Stimulated activated CD4-positive, alpha-beta T cell treated with anti-CD3 and anti-CD28 coated beads, Interleukin-15, amount 100 ng/mL, for 1 hour (primary cell): ENCODE measurements around the gene GJA3.
A peak's percentile ranks its signal among the peaks of the same experiment; 100 is the strongest.
"Not testable (repeated sequence)": the region's sequence is repeated elsewhere in the genome, so short reads cannot be mapped to it uniquely, and the experiment has no call there.

Source experiments
- DNase-seq, 2 donors: peaks; one replicate each; pipeline ENCODE4 v3.0.0-alpha.2; 2020; ENCODE audit warnings: low read depth in 1 of 2, low spot score in 1 of 2

The GJA3 gene

DNA sequence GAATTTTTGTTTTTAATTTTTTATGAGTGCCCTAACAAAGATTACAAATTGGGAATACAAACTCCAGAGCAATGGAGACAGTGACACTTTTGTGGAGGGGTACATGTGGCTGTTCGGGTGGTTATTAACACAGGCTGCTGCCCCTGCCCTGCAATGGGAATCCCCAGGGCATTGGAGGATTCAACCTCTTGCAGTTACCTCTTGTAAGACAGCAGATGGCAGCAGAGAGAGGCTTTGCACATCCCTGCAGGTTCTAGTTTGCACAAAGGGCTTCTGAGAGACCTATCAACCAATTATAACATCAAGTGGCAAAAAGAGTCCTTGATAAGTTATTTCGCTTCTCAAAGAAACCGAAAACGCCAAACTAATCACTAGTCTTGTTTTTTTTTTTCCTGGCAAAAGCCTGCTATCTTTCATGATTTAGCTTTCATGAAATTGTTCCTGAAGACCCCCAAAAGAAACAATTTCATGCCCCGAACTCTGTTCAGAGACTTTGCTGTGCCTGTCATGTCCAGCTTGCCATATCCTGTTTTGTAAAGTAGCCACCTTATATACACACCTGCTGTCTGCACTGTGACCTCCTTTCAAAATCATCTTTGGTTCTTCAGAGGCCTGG lies 21.5 kb upstream of the GJA3 start:
- no peak for DNase-seq

DNA sequence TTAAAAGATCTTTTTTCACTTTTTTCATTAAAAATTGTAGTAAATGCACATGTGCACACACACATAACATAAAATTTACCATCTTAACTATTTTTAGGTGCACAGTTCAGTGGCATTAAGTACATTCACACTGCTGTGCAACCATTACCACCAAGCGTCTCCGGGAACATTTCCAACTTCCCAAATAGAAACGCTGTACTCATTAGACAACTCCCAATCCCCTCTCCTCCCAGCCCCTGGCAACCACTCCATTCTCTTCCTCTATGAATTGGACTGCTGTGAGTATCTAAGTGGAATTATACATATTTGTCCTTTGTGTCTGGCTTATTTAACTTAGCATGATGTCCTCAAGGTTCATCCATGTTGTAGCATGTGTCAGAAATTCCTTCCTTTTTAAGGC lies 20.3 kb upstream of the GJA3 start:
- no peak for DNase-seq

DNA sequence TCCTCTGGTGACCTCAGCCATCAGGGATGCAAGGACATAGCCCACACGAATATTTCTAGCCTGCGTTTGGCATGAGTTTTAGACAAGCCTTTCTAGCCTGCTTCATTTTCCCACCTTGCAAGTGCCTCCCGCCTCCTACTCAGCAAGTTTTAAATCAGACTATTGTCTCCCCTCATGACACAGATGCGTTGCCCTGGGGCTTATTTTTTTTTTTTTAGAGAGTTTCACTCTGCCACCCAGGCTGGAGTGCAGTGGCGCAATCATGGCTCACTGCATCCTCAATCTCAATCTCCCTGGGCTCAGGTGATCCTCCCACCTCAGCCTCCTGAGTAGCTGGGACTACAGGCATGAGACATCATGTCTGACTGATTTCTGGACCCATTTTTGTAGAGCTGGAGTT lies 17.3 kb upstream of the GJA3 start:
- DNase-seq, result no peak

DNA sequence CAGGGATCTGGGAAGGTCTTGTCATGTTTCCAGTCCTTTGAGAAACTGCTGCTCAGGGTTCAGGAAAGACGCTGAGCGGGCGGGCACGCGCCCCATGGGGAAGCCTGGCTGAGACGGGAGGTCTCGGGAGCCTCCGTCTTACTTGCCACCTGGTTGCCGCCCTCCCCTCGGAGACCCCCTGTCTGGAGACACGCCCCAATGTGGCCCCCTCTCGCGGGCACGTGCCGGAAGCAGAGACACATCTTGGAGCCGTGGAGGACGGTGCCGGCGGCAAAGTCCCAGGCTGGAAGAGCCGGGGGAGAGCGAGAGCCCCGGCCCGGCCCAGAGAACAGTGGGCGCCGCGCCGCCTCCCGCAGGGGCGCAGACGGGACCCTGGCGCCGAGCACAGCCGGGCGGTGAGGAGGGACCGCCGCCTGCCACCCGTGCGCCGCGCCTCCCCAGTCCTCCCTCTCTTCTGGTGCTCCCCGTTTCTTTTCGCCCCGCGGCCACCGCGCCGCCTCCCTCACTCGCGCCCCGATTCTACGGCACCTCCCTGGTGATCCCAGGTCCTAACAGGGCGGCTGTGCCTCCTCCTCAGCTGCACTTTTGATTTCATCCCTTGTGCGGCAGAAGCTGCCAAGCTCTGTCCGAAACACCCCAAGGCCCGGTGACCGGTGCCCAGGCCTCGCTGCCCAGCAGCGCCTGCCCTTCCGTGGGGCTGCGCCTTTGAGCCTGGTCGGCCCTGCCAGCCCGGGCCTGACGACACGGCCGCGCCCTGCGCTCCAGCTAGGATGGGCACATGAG lies 16.4 kb upstream of the GJA3 start:
- no peak for DNase-seq

DNA sequence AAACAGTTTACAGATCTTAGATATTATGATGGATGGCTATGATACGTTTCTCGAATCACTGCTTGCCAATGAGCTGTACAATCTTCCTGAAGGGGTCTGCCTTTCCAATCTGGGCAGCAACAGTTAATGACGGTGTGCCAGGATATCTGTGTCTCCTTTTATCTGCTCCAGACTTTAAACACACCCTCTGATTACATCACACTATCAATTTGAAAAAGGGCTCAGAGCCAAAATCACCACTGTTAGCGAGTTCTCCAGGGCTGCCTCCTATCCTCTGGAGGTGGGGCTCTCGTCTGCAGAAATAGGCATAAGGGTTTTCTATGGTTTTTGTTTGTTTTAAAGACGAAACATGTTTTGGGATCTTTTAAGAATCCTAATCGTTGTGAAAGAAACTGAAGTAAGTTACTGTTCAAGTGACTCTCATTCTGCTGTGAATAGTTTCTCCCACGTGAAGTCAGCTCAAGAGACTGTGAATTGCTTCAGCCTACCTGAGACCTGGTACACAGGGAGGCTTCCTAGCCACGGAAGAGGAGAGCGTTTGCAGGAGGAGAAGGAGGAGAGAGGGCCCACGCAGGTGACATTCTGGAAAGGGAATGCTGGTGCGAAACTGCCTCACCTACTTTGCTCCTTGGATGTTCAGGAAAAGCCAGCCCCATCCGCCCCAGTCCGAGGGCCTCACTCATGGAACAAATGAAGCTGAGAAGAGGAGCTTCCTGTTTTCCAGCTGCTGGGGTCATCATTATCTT lies 15.2 kb upstream of the GJA3 start:
- DNase-seq, result no peak

DNA sequence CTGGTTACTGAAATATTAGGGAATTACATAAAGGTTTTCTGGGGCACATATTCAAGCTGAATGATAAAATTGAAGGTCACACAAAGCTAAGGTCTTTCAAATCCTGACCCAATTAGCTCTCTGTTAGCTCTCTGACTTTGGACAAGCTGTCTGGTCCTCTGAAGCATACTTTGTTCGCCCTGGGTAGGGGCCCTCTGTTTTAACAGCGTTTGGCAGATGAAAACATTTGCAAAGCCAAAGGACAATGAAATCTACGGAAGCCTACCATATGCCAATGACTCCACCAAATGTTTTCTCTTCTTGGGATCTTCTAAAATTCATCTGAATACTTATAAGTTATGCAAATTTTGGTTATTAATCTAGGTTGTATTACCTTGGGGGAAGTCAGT lies 14.5 kb upstream of the GJA3 start:
- no peak for DNase-seq

DNA sequence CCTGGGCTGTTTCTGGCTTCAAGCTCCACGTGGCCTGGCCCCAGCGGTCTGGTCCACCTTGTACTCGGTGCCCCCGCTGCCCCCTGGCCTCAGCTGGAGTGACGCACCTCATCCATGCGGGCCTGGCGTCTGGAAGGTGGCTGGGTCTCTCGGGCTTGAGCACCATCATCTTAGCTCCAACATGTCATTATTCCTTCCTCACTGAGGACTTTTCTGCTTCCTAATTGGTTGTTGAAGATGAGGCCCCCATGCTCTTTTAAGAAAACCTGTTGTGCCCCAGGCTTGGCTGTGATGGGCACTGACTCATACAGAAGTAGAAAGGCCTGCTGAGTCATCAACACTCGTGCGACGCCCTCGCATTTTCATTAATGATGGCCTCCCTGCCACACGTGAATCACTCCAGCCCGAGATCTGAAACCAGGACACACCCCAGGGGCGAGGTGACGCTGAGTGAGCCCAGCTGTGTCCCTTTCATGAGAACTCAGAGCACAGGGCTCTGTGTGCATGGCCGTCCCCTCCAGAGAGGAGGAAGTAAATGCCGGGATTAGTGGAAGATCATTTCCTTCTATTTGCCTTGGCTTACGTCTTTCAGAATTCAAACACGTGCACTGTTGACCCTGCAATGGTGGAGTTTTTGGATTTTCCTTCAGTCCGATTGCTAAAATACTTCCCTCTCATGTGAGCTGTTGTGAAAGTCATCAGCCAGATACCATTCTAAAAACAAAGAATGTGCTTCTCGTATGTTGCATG lies 14.0 kb upstream of the GJA3 start:
- peak in 1 of 2 donors; percentile 58 for DNase-seq

DNA sequence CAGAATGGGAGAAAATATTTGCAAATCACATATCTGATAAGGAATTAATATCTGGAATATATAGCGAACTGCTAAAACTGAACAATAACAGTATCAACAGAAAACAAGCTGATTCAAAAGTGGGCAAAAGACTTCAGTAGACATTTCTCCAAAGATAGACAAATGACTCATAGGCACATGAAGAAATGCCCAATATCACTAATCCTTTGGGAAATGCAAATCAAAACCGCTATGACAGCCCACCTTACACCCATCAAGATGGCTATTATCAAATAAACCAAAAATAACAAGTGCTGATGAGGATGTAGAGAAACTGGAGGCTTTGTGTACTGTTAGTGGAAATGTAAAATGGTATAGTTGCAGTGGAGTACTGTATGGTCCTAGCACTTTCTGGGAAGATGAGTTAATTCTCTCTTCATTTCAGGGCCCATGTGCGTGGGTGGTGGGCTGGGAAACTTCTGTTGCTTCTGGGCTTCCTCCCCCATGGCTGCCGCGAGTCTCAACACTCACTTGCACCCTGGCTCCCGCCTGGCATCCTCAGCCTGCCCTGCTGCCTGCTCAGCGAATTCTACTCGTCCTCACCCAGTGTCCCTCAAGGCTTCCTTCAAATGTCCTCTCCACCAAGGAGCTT lies 12.4 kb upstream of the GJA3 start:
- no peak for DNase-seq

DNA sequence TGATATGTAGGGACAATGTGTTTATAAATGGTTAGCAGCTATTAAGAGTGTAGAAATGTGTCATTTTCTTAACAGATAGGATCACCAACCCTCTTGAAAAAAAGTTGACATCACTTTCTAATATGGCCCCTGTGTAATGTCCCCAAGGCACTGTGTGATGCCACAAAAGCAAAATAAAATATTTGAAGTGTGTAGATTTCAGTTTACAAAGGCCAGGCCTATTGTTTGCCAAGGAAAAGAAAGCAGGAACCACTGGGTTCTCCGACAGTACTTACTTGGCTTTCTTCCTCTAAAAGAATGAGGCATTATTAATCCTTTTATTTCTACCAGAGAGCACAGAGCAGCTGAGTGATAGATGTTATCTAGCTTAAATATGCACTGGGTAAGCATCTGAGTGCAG lies 10.5 kb upstream of the GJA3 start:
- DNase-seq, result no peak

DNA sequence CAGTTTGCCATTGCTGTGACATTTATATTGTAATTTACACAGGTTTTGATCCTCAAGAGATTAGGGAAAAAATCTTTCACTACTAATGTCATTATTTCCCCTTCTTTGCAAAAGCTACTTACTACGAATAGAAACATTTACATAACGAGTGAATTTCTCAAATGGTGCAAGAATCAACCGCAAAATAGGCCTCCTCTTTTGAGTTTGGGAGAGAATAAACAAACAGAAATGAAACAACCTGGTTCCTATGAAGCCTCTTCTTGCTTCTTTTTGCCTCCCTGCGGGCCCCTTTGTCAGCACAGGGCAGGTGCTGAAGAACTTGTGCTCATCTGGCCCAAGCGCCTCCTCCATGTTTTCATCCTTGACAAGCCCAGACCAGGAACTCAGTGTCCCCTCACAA lies 10.1 kb upstream of the GJA3 start:
- no peak for DNase-seq

DNA sequence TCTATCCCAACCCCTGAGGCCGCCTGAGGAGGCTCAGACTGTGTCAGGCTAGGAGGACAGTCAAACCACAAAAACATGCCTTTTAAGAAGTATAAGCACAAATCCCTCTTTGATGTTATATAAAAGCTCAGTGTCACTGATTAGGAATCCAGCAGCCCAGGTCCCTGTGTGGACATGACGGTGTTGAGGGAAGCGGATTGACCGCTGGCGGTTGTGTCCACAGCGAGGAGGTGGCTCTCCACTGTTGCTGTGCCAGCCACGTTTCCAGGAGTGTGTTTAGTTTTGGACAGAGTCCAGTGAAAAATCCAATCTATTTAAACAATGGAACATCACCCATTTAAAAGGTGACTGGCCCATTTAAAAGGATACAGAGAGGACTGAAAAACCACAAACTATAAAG lies 7.5 kb upstream of the GJA3 start:
- no peak for DNase-seq

DNA sequence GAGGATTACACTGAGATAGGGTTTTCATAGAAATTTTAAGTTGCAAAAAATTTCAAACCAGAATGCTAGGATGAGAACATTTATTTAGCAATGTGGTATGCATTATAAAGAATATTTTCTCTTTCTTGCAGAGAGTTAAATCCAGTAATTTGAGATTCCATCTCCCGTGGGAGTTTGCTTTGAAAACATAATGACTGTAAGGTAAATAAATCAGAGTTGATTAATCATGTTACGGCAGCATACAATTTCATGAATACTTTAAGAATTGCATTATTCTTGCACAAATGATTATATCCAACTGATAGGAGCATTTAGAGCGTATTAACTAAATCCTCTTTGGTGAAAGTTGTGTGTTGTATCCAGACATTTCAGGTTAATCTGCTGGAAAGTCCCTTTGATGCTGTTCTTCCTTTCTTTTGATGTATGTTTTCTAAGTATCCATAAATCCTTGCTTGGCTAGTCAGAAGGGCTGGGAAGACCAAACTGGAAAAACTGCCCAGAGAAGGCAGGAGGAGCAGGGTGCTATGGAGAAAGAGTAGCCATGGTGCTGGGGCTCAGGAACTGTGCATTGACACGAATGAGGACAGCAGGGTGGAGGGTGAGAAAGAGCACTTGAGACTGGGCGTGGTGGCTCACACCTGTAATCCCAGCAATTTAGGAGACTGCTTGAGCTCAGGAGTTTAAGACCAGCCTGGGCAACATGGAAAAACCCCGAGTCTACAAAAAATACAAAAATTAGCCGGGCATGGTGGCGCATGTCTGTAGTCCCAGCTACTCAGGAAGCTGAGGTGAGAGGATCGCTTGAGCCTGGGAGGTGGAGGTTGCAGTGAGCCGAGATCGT lies 4.8 kb upstream of the GJA3 start:
- DNase-seq, result no peak

DNA sequence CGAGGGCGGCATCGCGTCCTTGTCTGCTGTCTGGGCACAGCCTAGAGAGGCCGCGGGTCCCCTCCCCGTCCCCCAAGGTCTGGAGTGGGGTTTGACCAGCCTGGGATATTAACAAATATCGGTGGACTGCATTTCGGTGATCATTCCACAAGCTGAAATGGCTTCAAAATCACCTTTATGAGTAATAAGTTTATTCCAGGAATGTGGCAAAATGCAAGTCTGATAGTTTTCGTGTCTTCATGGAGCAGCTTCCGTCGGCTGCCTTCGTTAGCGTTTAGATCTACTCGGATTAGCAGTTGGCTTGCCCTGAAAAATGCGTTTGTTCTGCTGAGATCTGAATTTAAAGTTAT lies 1.1 kb upstream of the GJA3 start:
- no peak for DNase-seq

DNA sequence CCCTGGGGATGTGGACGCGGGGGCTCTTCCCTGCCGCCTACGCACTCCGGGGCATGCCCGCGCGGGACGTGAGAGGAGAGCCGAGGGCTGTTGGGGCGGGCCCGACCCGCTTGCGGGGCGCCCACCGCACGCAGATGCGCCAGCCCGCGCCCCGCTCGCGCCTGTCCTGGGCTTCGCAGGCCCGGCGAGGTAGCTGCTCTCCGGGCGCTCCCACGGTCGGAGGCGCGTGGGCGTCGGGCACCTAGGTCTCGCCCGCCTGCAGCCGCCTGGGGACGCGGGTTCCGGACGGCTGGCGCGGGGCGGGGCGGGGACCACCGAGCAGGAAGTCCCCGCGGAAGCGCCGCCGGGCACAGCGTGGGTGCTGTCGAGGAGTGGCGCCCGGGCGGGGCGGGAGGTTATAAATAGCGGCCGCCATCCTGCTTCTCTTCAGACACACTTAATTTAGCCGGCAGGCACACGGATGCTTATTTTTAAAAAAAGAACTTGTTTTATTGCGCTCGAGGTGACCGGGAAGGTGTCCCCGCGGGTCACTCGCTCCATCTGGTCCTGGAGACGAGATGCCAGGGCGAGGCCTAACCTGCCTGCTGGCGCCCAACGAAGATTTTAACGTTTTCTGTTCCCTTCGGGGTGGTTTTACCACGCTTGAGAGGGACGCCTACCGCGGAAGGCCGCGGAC lies 561 bp upstream of the GJA3 start:
- DNase-seq, result peak in 1 of 2 donors; percentile 41

DNA sequence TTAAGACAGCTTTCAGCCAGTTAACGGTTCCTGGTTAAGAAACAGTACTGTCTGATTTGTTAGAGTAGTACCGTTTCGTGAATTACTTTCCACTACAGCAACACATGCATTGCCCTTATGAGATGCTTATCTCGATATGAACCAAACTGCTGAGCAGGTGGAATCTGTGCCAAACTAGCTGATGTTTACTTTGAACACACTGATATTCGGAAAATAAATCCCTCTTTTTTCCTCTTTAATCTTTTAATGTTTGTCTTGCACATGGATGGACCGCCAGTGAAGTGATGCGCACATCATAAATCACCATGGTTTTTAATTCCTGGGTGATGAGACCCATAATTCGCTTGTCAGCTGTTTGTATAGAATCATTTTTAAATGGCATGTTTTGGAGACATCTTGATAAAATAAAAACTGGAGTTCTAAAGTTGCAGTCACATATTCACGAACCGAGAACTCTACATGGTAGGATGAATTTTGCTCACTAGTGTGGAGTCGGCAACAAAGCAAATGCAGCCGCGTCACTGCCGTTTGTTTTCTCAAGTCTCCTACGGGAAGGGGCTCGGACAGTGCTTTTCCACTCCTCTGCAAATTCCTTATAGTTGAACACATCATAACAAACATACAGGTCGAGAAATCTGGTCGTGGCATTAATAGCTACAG lies 1.1 kb downstream of the GJA3 start:
- DNase-seq, result no peak

DNA sequence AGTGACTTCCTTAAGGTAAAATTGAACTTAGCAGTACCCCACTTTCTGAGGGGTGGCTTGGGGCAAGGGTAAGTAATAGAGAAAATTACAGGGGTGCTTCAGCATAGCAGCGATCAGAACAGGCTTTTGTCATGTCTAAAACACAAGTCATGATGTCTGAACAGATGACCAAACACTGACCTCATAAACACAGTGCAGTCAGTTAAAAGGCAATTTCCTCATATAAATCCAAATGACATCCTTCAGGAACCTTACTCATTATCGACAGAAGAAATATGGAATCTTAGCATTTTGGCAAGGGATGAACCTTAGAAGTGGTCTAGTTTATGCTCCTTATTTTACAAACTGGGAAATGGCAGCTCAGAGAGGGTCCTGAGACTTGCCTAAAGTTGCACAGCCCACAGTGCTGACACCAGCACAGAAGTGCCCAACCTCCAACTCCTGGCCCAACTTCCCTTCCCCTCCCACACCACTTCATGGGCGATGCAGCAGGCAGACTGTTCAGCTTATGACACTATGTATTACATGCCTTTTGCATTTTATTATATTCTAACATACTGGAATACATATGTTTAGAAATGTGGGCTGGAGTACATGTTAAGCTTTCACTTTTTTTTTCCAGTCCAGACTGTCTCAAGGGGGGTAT lies 3.6 kb downstream of the GJA3 start:
- DNase-seq, result no peak

DNA sequence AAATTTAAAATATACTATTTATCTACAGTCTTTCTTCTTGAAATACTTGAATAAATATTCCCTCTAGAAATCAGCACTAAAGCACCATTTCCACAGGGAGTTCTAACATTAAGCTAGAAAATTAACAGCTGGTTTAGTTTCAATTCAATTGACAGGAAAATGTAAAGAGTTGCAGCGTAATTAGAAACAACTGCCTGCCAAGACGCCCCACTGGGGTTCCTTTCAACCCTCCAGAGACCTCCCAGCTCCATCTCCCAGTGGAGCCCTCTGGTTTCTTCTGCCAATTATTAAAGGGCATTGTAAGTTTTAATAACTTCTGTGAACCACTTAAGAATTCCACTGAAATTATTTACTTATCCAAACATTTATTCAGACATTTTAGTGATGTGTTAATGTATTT lies 4.2 kb downstream of the GJA3 start:
- no peak for DNase-seq

DNA sequence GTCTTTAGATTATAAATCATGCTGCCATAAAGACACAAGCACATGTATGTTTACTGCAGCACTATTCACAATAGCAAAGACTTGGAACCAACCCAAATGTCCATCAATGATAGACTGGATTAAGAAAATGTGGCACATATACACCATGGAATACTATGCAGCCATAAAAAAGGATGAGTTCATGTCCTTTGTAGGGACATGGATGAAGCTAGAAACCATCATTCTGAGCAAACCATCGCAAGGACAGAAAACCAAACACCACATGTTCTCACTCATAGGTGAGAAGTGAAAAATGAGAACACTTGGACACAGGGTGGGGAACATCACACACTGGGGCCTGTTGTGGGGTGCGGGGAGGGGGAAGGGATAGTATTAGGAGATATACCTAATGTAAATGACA lies 7.6 kb downstream of the GJA3 start:
- DNase-seq, result not testable (repeated sequence)

DNA sequence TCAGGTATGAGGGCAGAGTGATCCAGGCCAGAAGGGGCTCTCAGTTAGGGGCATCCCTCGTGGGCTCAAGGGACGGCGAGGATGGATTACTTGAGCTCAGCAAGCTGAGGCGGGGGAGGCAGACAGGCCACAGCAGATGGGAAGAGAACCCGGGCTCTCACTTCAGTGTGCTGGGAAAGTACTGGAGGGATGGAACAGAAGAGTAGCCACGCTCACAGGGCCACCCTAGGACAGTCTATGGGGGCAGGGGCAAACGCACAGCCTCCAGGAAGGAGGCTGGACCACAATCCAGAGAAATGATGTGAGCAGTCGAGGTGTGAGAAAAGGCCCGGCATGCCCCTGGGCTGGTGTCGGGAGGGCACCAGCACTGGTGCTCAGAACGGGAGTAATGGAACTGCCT lies 9.2 kb downstream of the GJA3 start:
- DNase-seq, result no peak
